HG02798 (cell line): ENCODE results near the gene TECTA.
A peak's percentile ranks its signal among the peaks of the same experiment; 100 is the strongest.
"Not testable (repeated sequence)": the region's sequence is repeated elsewhere in the genome, so short reads cannot be mapped to it uniquely, and the experiment has no call there.

Experiments used
- ATAC-seq: cut with Tn5 transposase; IDR thresholded peaks from one replicate; pipeline ENCODE4 v1.9.1; 2021; ENCODE audit warnings: mild to moderate bottlenecking; ENCODE audit not compliant: unreplicated experiment, poor library complexity

Gene TECTA

GRCh38 chr11:121159741-121160140 is 58.7 kb downstream of the TECTA start:
- ATAC-seq, result no peak

DNA sequence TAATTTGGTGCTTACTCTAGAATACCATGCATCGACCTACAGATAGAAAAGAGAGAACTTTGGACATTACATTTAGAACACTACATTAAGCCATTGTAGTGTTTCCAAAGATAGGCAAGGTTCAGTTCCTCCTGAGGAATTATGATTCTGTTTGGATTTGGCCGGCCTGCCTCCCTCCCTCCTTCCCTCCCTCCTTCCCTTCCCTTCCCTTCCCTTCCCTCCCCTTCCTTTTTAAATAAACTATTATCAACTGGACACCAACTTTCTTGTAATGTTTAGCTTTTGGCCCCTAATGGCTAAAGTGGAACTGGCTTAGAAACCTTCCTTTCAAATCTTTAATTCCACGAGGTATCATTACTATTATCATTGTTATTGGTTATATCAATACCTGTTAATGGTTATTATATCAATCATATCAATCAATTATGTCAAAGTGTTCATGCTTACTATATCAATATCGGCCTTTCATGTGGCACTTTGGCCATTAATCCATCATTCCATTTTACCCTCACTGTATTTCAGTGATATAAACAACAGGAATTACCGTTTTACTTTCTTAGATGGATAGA is 60.4 kb downstream of the TECTA start:
- no peak for ATAC-seq

DNA sequence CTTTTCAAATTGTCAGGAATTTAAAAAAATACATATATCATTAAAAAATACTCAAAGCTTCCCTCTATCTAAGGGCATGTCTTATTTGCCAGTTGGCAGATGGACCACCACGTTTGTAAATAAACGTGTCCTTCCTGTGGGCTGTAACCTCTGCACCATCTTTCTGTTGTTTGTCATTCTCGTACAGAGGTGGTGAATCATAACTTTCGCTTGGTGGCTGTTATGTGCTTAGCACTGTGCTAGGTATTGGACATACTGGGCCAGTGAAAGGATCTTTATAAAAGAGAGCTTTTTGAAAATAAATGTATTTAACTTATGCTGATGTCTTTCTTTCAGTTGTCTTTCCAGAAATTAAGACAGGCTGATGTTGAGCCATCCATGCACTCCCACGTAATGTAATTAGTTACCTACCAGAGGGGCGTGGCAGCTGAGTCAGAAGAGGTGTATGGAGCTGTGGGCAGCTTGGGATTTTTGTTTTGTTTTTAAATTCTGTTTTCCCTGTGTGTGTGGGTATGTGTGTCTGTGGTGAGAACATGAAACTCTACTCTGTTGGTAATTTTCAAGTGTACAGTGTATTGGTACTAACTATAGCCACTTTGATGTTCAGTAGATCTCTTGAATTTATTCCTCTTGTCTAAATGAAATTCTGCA is 62.7 kb downstream of the TECTA start:
- ATAC-seq, result no peak

DNA sequence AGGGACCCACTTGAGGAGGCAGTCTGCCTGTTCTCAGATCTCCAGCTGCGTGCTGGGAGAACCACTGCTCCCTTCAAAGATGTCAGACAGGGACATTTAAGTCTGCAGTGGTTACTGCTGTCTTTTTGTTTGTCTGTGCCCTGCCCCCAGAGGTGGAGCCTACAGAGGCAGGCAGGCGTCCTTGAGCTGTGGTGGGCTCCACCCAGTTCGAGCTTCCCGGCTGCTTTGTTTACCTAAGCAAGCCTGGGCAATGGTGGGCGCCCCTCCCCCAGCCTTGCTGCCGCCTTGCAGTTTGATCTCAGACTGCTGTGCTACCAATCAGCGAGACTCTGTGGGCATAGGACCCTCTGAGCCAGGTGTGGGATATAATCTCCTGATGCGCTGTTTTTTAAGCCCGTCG is 76.6 kb downstream of the TECTA start:
- ATAC-seq, result not testable (repeated sequence)

DNA sequence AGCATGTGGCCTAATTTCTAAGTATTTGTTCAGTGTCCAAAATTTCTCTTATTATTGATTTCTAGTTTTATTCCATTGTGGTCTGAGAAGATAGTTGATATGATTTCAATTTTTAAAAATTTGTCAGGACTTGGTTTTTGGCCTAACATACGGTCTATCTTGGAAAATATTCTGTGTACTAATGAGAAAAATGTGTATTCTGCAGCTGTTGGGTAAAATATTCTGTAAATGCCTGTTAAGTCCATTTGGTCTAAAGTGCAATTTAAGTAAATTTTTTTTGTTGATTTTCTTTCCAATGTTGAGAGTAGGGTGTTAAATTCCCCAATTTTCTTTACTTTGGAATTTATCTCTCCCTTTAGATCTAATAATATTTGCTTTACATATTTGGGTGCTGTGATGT is 78.3 kb downstream of the TECTA start:
- ATAC-seq, result no peak

- ATAC-seq, result no peak
Observed at GRCh38 chr11:121180183-121180582, 79.1 kb downstream of the TECTA start.

- ATAC-seq, result no peak
Observed at GRCh38 chr11:121188776-121189175, 87.7 kb downstream of the TECTA start.

GRCh38 chr11:121191818-121192217 is 90.8 kb downstream of the TECTA start:
- ATAC-seq, result no peak

GRCh38 chr11:121194731-121195596 is 93.9 kb downstream of the TECTA start:
- ATAC-seq, result peak; percentile 70

GRCh38 chr11:121198491-121198890 is 97.4 kb downstream of the TECTA start:
- ATAC-seq, result no peak

DNA sequence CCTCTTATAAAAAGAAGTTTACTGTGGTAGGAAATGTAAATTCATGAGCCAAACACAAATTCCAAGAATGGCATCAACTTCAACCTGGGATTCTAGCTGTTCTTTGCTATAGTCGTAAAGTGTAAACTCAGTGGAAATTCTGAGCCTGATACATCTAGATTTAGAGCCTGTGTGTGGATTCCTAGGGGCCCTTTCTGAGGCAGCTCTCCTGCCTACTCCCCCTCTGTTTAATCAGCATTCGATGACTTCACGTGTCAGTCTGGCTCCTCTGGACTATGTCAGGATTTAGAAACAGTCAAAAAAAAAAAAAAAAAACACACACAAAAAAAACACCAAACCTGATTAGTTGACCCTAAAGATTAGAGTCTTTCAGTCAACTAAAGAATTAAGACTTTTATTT is 98.5 kb downstream of the TECTA start:
- no peak for ATAC-seq

- ATAC-seq, result no peak
Observed at GRCh38 chr11:121206810-121207209, 105.8 kb downstream of the TECTA start.

- peak; percentile 41 for ATAC-seq
Observed at GRCh38 chr11:121207485-121208115, 106.6 kb downstream of the TECTA start.

- no peak for ATAC-seq
Observed at GRCh38 chr11:121210445-121211080, 109.5 kb downstream of the TECTA start.

DNA sequence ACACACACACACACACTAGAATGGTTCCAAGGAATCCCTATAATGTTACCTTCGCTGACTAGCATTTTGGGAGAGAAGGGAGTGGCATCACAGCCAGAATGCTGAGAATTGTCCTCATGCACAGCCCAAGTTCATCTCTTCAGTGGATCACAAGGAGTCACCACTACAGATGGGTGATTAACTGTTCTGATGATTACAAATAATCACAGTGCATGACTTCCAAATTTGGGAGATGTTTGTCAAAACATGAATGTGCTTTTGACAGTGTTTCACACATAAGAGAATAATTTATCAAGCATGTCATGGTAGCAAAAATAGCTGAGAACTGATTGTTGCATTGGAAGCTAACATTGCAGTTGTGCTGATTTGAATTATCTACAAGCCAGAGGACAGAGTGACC is 110.6 kb downstream of the TECTA start:
- ATAC-seq, result no peak

DNA sequence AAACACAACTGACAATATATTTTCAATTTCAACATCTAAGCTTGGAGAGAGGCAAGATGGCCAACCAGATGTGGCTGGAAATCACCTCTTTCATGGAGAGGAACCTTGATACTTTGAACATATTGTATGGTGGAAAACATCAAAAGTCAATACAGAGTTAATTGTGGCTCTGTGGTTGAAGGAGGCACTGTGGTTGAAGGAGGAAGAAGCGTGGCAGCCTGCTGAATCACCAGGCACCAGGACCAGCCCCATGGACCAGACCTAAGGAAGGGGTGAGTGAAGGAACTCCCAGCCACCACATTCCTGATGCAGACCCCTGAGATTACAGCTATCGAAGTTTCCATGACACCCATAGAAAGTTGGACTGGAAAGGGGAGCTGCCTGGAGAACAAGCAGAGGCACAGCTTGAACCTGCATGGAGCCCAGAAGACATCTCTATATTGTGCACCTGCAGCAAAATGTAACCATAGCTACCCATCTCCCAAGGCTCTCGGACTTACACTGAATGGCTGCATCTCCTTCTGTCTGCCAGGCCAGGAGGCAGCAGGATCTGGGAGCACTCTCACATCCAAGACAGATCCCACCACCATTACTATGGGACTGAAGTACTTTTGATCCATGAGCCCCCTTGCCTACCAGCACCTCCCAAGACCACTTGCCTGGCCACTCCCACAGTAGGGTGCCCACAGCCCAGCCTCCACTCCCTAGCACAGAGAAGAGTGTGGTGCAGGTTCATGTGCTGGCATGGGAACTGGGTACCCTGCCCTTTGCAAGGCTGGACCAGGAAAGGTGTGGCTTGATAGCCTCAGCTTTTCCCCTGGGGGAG is 111.7 kb downstream of the TECTA start:
- ATAC-seq, result no peak

- no peak for ATAC-seq
Observed at GRCh38 chr11:121213362-121213893, 112.4 kb downstream of the TECTA start.

DNA sequence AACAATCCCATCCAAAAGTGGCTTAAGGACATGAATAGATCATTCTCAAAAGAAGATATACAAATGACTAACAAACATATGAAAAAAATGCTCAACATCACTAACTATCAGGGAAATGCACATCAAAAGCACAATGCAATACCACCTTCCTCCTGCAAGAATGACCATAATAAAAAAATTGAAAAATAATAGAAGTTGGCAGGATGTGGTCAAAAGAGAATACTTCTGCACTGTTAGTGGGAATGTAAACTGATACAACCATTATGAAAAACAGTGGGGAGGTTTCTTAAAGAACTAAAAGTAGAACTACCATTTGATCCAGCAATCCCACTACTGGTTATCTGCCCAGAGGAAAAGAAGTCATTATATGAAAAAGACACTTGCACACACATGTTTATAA is 113.8 kb downstream of the TECTA start:
- no peak for ATAC-seq

- ATAC-seq, result no peak
Observed at GRCh38 chr11:121221496-121222200, 120.6 kb downstream of the TECTA start.
